Cardiac muscle cell (in vitro differentiated cells and primary cell): ENCODE data around the gene SARNP. TPM values are rescaled to one million over a fixed set of nuclear protein-coding genes. Genes with fewer than 3 reads are reported as not detected.

Experiments
- DNase-seq, 2 donors: peaks; one replicate each; pipeline versions ENCODE4 v3.0.0 to v3.0.0-alpha.2; 2010 to 2017; ENCODE audit warnings: low read depth in 1 of 2, low spot score in 1 of 2
- H3K27ac ChIP-seq: fragments of 200-600 bp; sonication (generic); 2 replicates; pipeline ENCODE4 v1.5.1; 2016
- H3K27me3 ChIP-seq: fragments of 200-600 bp; sonication (generic); 2 replicates; pipeline ENCODE4 v1.6.0; 2016; ENCODE audit warnings: control low read depth
- H3K36me3 ChIP-seq: fragments of 200-600 bp; sonication (generic); 2 replicates; pipeline ENCODE4 v1.5.1; 2016; ENCODE audit warnings: control low read depth
- H3K4me1 ChIP-seq: fragments of 200-600 bp; sonication (generic); 2 replicates; pipeline ENCODE4 v1.8.1; 2017; ENCODE audit warnings: low read depth, mild to moderate bottlenecking, mixed run types
- H3K4me3 ChIP-seq: fragments of 200-600 bp; sonication (generic); 2 replicates; pipeline ENCODE4 v1.5.1; 2016; ENCODE audit warnings: mild to moderate bottlenecking
- H3K9me3 ChIP-seq: fragments of 200-600 bp; sonication (generic); 2 replicates; pipeline ENCODE4 v1.5.1; 2017; ENCODE audit warnings: low read depth, mild to moderate bottlenecking, control low read depth
- polyA plus RNA-seq: library from polyadenylated mRNA; unstranded; fragments of >200 nt; fragmentation: Nextera tagmentation; extraction: Ambion mirVana; gene quantifications from 2 replicates; pipeline ENCODE4 v1.2.1, GENCODE V29; 2016
- total RNA-seq: library from RNA; depleted of rRNA; stranded (reverse); fragments of >200 nt; gene quantifications from 2 replicates; pipeline ENCODE4 v1.2.3, GENCODE V29; 2016
- TF ChIP-seq, protein P1 (sequence below): IDR thresholded peaks from 2 replicates; pipeline ENCODE4 v1.5.1; 2012; ENCODE audit warnings: low read depth, mild to moderate bottlenecking, low read length

Gene SARNP
- total and polyA plus RNA-seq, 2 experiments from 2014 or later: 197 to 236 TPM

- Histone ChIP-seq H3K36me3 (peaks cover 11% of the 10 kb centered on the region), H3K9me3 (no peaks in the 10 kb centered on the region), H3K27ac (no peak overlapping the region), H3K27me3 (no peaks in the 10 kb centered on the region), H3K4me3 (no peak overlapping the region), H3K4me1 (peaks cover 6% of the 10 kb centered on the region)
- TF ChIP-seq, protein P1, sequence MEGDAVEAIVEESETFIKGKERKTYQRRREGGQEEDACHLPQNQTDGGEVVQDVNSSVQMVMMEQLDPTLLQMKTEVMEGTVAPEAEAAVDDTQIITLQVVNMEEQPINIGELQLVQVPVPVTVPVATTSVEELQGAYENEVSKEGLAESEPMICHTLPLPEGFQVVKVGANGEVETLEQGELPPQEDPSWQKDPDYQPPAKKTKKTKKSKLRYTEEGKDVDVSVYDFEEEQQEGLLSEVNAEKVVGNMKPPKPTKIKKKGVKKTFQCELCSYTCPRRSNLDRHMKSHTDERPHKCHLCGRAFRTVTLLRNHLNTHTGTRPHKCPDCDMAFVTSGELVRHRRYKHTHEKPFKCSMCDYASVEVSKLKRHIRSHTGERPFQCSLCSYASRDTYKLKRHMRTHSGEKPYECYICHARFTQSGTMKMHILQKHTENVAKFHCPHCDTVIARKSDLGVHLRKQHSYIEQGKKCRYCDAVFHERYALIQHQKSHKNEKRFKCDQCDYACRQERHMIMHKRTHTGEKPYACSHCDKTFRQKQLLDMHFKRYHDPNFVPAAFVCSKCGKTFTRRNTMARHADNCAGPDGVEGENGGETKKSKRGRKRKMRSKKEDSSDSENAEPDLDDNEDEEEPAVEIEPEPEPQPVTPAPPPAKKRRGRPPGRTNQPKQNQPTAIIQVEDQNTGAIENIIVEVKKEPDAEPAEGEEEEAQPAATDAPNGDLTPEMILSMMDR: peak; percentile 66
- DNase-seq: peak; percentile 69 to 77
These were observed 93.1 kb downstream of the SARNP start for GRCh38 chr12:55724226-55724939.

- peak overlapping the region; percentile 21 for H3K27ac ChIP-seq
- TF ChIP-seq, protein P1: no peak
- H3K4me3 ChIP-seq: no peak overlapping the region
- H3K36me3 ChIP-seq: peaks cover 11% of the 10 kb centered on the region
- no peaks in the 10 kb centered on the region for H3K9me3 ChIP-seq
- DNase-seq: no peak
- peaks cover 6% of the 10 kb centered on the region for H3K4me1 ChIP-seq
- no peaks in the 10 kb centered on the region for H3K27me3 ChIP-seq
These were observed 93.9 kb downstream of the SARNP start for GRCh38 chr12:55723516-55724225.

DNA sequence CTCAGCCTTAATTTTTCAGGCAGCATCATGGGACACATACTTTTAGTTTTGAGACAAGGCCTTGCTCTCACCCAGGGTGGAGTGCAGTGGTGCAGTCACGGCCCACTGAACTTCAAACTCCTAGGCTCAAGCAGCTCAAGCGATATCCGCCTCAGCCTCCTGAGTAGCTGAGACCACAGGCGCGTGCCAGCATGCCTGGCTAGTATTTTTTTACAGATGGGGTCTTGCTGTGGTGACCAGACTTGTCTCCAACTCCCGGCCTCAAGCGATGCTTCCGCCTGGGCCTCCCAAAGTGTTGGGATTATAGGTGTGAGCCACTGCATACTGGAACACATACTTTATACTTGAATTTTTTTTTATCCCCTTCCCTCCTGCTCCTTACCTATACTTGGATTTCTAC, 94.6 kb downstream of the SARNP start:
- Histone ChIP-seq H3K9me3 (no peaks in the 10 kb centered on the region), H3K36me3 (peaks cover 11% of the 10 kb centered on the region), H3K27me3 (no peaks in the 10 kb centered on the region), H3K4me3 (no peak overlapping the region), H3K4me1 (peaks cover 6% of the 10 kb centered on the region), H3K27ac (peak overlapping the region; percentile 21)
- DNase-seq: no peak
- TF ChIP-seq, protein P1: no peak

- no peak overlapping the region for H3K27ac ChIP-seq
- TF ChIP-seq, protein P1: no peak
- H3K27me3 ChIP-seq: no peaks in the 10 kb centered on the region
- no peaks in the 10 kb centered on the region for H3K9me3 ChIP-seq
- H3K4me3 ChIP-seq: no peak overlapping the region
- no peak for DNase-seq
- peaks cover 3% of the 10 kb centered on the region for H3K4me1 ChIP-seq
- H3K36me3 ChIP-seq: peaks cover 10% of the 10 kb centered on the region
These were observed 95.8 kb downstream of the SARNP start for GRCh38 chr12:55721601-55722213.

DNA sequence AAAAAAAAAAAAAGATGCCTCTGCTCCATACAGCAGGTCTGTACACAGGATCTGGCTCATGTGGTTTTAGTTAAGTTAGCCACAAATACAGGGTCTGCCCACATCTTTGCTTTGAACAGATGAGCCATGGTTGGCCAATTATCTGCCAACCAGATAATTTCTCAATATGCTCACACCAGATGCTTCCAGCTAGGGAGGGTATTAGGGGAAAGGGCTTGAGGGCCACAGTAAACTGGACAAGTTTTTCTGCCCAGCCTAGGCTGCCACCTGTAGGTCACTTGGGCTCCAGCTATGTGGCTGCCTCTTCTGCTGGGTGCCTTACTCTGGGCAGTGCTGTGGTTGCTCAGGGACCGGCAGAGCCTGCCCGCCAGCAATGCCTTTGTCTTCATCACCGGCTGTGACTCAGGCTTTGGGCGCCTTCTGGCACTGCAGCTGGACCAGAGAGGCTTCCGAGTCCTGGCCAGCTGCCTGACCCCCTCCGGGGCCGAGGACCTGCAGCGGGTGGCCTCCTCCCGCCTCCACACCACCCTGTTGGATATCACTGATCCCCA, 96.6 kb downstream of the SARNP start:
- peak in 1 of 2 donors; percentile 91 for DNase-seq
- Histone ChIP-seq H3K27me3 (no peaks in the 10 kb centered on the region), H3K4me3 (no peak overlapping the region), H3K36me3 (peaks cover 7% of the 10 kb centered on the region), H3K27ac (no peak overlapping the region), H3K9me3 (no peaks in the 10 kb centered on the region), H3K4me1 (peaks cover 6% of the 10 kb centered on the region)
- TF ChIP-seq, protein P1: peak; percentile 50
